GM21737 (cell line): ENCODE data around the gene PTH.

ENCODE experiments used
- ATAC-seq: cut with Tn5 transposase; IDR thresholded peaks from one replicate; pipeline ENCODE4 v1.9.1; 2021; ENCODE audit warnings: mild to moderate bottlenecking, moderate library complexity; ENCODE audit not compliant: unreplicated experiment

PTH gene

GRCh38 chr11:13450832-13451397 lies 44.9 kb downstream of the PTH start:
- ATAC-seq, result no peak

- no peak for ATAC-seq
Observed at GRCh38 chr11:13449522-13449921, 46.3 kb downstream of the PTH start.

GRCh38 chr11:13448876-13449275 lies 46.9 kb downstream of the PTH start:
- ATAC-seq, result no peak

GRCh38 chr11:13446444-13446843 lies 49.4 kb downstream of the PTH start:
- no peak for ATAC-seq

GRCh38 chr11:13445588-13445987 lies 50.2 kb downstream of the PTH start:
- no peak for ATAC-seq
